NCI-H146 (cell line): Measurements from ENCODE around the gene APIP.

Source experiments
- DNase-seq: peaks from one replicate; lab custom pipeline; 2025; lab: John Stamatoyannopoulos, UW

APIP gene

GRCh38 chr11:34887260-34887659, 28.9 kb downstream of the APIP start:
- DNase-seq: no peak

DNA sequence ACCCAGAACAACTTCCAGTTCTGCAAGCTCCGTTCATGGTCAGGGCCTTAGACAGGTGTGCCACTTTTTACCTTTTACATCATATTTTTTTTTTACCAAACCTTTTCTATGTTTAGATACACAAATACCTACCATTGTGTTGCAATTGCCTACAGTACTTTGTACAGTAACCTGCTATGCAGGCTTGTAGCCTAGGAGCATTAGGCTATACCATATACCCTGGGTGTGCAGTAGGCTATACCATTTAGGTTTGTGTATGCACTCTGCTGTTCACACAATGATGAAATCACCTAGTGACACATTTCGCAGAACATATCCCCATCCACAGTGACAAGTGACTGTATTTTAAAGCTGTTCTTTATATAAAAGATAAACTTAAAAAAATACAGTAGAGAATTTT, 29.6 kb downstream of the APIP start:
- DNase-seq: no peak

DNA sequence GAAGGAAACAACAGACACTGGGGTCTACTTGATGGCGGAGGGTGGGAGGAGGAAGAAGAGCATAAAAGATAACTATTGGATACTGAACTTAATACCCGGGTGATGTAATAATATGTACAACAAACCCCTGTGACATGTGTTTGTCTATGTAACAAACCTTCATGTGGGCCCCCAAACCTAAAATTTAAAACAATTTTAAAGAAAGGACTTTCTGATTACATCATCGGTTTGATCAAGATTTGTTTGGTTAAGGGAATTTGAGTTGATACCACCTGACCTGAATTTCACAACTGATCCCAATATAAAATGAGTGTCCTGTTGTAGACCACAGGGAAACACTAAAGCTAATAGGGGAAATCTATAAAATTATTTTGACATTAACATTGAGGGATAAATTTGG, 34.3 kb downstream of the APIP start:
- DNase-seq: no peak

GRCh38 chr11:34877375-34877975, 38.7 kb downstream of the APIP start:
- DNase-seq: no peak

DNA sequence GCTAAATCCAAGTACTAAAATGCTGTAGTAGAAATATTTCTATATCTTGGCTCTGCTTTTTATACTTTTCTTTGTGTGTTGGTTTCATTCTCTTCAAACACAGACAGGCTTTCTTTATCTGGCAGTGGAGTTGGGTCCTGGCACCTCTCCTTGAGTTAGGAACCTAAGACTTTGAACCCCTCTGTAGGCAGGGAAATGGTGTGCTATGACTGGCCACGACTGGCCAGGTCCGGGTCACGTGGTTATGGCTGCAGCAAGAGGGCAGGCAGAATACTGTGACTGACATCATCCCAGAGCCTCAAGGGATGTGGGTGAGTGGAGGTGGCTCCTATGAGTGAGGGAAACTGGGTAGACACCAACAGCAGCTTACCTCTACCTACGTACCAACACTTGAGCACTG, 42.0 kb downstream of the APIP start:
- DNase-seq: no peak

DNA sequence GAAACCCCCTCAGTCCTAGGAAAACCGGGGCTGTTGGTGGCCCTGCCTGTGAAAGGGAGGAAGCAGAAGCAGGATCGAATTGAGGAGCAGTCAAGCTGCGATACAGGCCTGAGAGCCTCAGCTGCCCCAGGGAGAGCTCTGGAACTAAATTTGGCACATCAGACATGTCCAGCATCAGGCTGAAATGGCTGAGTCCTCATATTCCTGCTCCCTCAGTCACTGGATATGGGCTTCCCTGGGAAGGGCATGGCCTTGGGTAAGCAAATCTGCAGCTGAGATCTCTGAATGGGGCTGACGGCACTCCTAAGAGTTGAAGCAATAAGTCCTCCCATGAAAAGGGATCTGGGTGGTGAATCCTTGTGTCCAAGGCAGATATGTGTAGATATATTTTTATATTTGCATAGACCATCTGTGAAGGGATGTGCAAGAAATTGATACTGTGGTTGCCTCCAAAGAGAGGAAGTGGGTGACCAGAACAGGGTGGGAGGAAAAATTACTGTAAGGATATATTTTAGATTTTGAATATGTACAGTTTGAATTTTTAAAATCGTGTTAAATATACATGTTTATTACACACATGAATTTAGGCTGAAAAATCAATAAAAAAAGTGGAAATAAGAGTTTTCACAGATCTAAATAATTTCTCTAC, 45.5 kb downstream of the APIP start:
- peak; percentile 3 for DNase-seq

DNA sequence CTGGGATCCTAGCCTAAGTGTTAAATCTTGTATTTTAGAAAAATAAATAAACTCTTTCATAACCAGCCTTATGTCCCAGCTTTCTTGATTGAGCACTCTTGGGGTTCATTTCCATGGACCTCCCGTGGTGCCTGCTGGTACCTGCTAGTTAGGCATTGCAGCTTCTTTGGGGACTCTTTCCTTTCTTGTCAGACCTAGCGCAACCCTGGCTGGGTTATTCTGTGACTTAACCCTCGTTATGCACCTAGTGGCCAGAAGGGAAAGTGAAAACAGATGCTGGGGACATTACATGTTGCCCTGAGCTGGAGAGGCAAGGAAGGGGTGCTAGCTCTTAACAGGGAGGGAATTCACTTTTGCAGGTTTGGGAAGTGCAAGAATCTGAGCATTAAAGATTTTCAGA, 46.8 kb downstream of the APIP start:
- DNase-seq: peak; percentile 66

GRCh38 chr11:34866375-34866774, 49.8 kb downstream of the APIP start:
- no peak for DNase-seq

GRCh38 chr11:34865261-34865660, 50.9 kb downstream of the APIP start:
- DNase-seq: no peak

GRCh38 chr11:34864424-34864823, 51.8 kb downstream of the APIP start:
- DNase-seq: no peak

GRCh38 chr11:34863048-34863447, 53.1 kb downstream of the APIP start:
- no peak for DNase-seq

DNA sequence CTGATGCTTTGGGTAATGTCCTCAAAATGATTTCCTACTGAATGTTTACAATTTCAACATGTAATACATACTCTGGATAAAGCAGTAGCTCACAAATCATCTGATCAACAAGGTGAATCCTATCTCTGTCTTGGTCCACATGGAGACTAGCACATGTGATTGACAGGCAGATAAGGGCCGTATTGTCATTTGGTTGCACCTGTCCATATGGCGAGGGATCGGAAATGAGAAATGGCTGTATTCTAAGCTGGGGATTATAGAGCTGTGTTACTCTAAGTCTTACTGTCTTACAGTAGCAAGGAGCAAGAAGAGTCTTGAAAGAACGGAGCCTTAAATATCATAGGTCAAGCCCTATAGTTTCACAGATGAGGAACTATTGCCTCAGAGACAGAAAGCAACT, 55.7 kb downstream of the APIP start:
- peak; percentile 71 for DNase-seq

DNA sequence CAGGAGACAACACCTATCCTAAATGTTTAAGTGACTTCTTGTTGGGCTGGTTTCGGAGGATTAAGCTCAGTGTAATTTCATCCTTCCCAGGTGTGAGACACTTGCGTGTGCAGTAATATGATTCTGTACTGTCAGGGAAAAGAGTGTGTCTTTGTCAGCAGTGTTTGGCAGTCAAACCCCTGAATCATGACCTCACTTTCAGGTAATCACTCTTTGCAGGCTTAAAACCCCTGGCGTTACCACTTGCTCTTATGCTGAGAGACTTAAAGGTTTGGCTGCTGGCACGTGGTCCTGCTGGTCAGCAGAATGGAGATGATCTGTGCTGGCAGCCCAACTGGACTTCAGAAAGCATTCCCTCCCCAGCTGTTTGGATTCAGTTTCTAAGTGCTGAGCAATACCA, 56.1 kb downstream of the APIP start:
- DNase-seq: peak; percentile 73

DNA sequence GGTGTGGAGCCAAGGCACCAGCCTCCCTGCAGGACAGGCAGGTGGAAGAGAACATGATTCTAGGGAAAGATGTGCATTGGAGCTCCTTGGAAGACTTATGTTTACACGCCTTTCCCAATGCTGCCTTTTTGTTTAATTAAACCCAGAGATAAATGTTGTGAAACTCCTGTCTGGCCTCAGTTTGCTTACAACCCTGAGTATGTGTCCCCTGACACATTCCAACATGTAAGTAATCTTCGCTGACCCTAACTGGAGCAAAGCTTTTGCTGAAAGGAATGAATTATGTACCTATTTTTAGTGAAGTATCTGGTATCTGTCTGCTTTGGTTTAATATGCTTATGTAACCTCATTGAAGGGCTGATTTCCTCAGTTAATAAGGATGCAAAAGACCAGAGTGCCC, 56.7 kb downstream of the APIP start:
- peak; percentile 19 for DNase-seq

- no peak for DNase-seq
Observed at GRCh38 chr11:34857463-34857862, 58.7 kb downstream of the APIP start.

GRCh38 chr11:34856251-34856650, 59.9 kb downstream of the APIP start:
- no peak for DNase-seq

- no peak for DNase-seq
Observed at GRCh38 chr11:34855754-34856095, 60.5 kb downstream of the APIP start.

GRCh38 chr11:34855021-34855753, 61.0 kb downstream of the APIP start:
- no peak for DNase-seq

DNA sequence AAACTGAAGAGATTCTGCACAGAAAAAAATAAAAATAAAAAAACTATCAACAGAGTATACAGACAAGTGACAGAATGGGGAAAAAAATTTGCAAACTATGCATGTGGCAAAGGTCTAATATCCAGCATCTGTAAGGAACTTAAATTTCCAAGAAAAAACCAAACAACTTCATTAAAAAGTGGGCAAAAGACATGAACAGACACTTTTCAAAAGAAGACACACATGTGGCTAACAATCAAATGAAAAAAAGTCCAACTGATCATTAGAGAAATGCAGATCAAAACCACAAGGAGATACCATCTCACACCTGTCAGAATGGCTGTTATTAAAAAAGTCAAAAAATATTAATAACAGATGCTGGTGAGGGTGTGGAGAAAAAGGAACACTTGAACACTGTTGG, 64.3 kb downstream of the APIP start:
- no peak for DNase-seq

GRCh38 chr11:34850334-34850733, 65.8 kb downstream of the APIP start:
- DNase-seq: no peak

DNA sequence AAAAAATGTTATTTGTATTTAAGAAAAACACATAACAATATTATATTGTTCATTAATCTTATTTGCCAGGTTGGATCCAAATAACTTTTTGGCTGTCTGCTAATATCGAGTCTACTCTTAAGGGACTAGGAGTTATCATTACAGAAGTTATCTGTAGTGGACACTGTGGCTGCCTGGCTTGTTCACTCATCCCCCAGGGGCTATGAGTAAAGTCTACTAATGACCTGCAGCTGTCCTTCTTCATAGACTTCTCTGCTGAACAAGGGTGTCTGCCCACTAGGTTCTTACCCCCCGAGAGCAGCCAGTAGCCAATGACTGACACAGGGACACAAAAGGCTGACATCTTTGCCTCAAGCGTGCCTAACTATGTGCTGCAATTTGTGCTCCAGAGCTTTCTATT, 69.7 kb downstream of the APIP start:
- DNase-seq: no peak

GRCh38 chr11:34844463-34845112, 71.6 kb downstream of the APIP start:
- no peak for DNase-seq

GRCh38 chr11:34843271-34843670, 72.9 kb downstream of the APIP start:
- DNase-seq: no peak
